Brain microvascular endothelial cell (primary cell): ENCODE measurements around the gene NEK4.

ENCODE experiments used
- DNase-seq: peaks from one replicate; pipeline ENCODE4 v3.0.0-alpha.2; 2020
- H3K27ac ChIP-seq: fragments of 250-450 bp; sonication (Bioruptor Pico); 2 replicates; pipeline ENCODE4 v1.5.1; 2020; ENCODE audit warnings: mild to moderate bottlenecking, moderate library complexity
- H3K27me3 ChIP-seq: fragments of 250-450 bp; sonication (Bioruptor Pico); replicated peaks from 2 replicates; pipeline ENCODE4 v1.5.1; 2020; ENCODE audit warnings: mild to moderate bottlenecking
- H3K36me3 ChIP-seq: fragments of 250-450 bp; sonication (Bioruptor Pico); replicated peaks from 2 replicates; pipeline ENCODE4 v1.5.1; 2020; ENCODE audit warnings: mild to moderate bottlenecking
- H3K4me3 ChIP-seq: 2 replicates; pipeline ENCODE4 v1.5.1; 2011; ENCODE audit warnings: low read depth, mild to moderate bottlenecking, control low read depth, low read length, moderate library complexity
- in situ Hi-C: cut with HindIII; loops from 2 replicates; pipeline ENCODE4 v1.10.0; 2017; ENCODE audit warnings: low sequenced_read_pairs, low pct_ligation_motif_present
- TF ChIP-seq, protein P1 (sequence below): IDR thresholded peaks from 2 replicates; pipeline ENCODE4 v1.5.1; 2011; ENCODE audit warnings: low read depth, mild to moderate bottlenecking, moderate library complexity, low read length, control low read depth, inconsistent platforms; ENCODE audit errors: missing control alignments

Gene NEK4

DNA sequence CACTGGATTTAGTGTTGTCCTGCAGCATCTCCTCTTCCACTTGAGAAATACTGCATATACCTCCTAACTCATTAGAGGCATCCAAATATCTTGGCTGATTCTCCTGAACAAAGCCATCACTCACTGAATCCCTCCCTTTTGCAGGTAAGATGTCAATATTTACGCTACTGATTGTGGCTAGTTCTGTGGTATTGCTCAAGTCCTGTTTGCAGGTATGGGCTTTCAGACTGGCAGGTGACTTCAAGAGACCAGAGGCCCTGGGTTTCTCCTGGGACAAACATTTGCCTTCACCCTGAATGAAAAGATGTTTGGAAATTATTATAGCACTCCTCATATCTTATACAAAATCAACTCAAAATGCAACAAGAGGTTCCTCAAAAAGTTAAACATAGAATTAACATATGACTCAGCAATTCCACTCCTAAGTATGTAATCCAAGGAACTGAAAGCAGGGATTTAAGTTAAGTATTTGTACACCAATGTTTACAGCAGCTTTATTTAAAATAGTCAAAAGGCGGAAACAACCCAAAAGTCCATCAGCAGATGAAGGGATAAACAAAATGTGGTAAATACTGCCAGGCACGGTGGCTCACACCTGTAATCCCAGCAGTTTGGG lies 18.6 kb downstream of the NEK4 start:
- H3K36me3 ChIP-seq, result peaks cover 29% of the 10 kb centered on the region
- H3K4me3 ChIP-seq, result no peak overlapping the region
- in situ Hi-C loops, result no loop called here
- H3K27me3 ChIP-seq, result no peaks in the 10 kb centered on the region
- DNase-seq, result no peak
- H3K27ac ChIP-seq, result no peak overlapping the region
- TF ChIP-seq, protein P1, sequence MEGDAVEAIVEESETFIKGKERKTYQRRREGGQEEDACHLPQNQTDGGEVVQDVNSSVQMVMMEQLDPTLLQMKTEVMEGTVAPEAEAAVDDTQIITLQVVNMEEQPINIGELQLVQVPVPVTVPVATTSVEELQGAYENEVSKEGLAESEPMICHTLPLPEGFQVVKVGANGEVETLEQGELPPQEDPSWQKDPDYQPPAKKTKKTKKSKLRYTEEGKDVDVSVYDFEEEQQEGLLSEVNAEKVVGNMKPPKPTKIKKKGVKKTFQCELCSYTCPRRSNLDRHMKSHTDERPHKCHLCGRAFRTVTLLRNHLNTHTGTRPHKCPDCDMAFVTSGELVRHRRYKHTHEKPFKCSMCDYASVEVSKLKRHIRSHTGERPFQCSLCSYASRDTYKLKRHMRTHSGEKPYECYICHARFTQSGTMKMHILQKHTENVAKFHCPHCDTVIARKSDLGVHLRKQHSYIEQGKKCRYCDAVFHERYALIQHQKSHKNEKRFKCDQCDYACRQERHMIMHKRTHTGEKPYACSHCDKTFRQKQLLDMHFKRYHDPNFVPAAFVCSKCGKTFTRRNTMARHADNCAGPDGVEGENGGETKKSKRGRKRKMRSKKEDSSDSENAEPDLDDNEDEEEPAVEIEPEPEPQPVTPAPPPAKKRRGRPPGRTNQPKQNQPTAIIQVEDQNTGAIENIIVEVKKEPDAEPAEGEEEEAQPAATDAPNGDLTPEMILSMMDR, result no peak

DNA sequence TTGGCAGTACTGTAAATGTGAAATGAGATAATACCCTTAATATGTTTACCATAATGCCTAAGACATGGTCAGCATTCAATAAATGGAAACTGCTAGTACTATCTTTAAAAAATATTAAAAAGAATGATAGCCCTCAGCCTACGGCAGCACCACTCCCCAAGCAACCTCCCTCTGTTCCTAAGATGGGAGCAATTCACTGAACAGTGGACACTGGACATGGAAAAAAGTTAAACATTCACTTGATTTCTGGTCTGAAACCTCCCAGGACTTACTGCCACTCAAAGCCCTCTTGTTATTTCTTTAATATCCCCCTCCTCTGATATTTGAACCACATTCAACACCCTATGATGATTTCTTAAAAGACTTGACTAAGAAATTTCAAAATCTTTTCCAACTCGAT lies 27.0 kb downstream of the NEK4 start:
- Histone ChIP-seq H3K4me3 (no peak overlapping the region), H3K27me3 (no peaks in the 10 kb centered on the region), H3K27ac (no peak overlapping the region), H3K36me3 (peaks cover 33% of the 10 kb centered on the region)
- in situ Hi-C loops, result no loop called here
- no peak for DNase-seq
- TF ChIP-seq, protein P1, result no peak

DNA sequence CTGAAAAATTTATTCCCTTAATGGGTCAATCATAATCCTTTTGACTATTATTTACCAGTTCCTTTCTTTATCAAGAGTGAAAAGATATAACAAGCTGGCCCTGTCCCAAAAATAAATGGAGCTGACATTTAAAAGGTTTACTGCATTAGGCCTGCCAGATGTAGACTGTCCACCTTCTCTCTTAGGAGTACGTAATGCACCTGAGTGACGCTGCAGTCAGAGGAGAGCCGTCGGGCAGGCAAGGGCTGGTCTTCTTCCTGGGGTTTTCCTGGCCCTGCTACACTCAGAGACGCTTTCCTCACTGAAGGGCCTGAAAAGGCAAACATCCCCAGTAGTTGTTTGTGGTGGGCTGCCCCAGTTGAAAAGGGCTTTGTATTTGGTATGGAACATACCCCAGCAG lies 27.6 kb downstream of the NEK4 start:
- Histone ChIP-seq H3K4me3 (no peak overlapping the region), H3K36me3 (peaks cover 35% of the 10 kb centered on the region), H3K27ac (no peak overlapping the region), H3K27me3 (no peaks in the 10 kb centered on the region)
- in situ Hi-C loops, result no loop called here
- TF ChIP-seq, protein P1, result no peak
- DNase-seq, result no peak

DNA sequence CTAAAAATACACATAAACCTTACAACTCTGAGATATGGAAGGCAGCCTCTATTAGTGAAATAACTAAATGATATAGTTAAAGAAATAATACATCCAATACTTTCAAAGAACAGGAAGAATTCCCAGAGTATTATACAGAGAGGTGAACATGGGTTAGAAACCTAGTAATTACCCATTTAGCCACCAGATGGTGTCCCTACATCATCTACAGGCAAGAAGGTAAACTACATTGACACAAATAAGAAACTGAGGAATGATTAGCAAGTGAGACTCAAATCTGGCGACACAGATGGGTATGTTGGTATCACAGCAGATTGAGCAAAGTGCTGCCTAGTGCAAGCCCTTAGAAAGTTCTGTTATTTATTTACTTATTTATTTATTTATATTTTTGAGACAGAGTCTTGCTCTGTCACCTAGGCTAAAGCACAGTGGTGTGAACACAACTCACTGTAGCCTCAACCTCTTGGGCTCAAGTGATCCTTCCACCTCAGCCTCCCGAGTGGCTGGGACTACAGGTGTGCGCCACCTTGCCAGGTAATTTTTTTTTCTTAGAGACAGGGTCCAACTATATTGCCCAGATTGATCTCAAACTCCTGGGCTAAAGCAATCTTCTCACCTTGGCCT lies 28.2 kb downstream of the NEK4 start:
- Histone ChIP-seq H3K4me3 (no peak overlapping the region), H3K27ac (no peak overlapping the region), H3K36me3 (peaks cover 35% of the 10 kb centered on the region), H3K27me3 (no peaks in the 10 kb centered on the region)
- TF ChIP-seq, protein P1, result peak; percentile 44
- peak; percentile 32 for DNase-seq
- in situ Hi-C loops, result no loop called here

DNA sequence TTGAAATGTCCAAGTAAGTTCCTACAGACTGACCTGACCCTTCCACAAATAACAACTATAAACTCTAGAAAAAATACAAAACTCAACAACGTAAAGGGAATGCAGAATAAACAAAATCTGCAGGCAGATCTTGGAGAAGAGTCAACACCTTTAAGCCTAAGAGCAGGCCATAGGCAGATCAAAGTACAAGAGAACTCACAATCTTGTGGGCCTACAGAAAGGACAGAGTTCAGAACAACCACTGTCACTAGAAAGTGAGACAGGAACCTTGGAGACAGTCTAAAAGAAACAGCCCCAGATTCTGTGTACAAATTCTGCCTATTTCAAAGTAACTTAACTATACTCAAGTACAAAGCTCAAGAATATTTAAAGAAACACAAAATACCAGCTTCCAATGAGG lies 31.0 kb downstream of the NEK4 start:
- no peak for DNase-seq
- H3K4me3 ChIP-seq, result no peak overlapping the region
- in situ Hi-C loops, result no loop called here
- H3K27me3 ChIP-seq, result no peaks in the 10 kb centered on the region
- H3K27ac ChIP-seq, result no peak overlapping the region
- TF ChIP-seq, protein P1, result no peak
- peaks cover 33% of the 10 kb centered on the region for H3K36me3 ChIP-seq
